ENCODE measurements around the gene PTPRG.

DNA sequence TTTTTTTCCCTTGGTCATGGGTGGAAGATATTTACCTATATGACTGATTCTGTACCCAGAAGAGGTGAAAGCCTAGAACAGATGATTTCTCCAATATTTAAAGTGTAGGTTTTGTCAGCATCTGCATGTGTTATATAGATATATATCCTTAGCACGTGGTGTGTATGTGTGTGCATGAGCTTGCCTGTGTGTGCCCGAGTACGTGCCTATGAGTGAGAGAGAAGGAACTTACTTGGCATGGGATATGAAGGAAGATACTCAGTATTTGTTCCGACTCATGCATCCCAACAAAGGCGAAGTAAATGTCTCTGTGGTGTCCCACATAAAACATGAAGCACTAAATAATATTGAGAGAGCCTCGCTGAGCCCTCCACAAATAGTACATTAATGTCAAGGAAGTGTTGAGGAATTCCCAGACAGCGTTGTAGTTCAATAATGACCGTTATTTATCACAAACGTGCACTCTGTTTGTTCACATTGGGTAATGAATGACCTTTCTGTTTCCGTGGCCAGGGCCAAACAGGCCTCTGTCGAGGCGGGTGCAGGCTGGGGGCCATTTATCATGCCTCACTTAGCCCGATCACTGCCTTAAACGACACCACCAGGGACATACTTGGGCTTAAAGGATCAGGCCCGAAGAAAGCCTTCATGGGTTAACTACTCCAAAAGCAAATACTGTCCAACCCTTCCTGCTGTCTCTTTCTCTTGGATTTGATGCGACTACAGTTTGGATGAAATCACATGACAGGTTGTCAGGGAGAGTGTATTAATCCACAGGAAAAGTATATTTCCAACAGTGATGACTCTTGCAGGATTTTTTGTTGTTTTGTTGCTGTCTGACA lies 267.7 kb downstream of the PTPRG start:
- TF ChIP-seq POLR2A (IDR thresholded peaks at IDR 0.05), result no peak
- TF ChIP-seq CTCF (IDR thresholded peaks at IDR 0.05), result no peak
